ENCODE measurements around the gene SPRYD3.

The SPRYD3 gene

DNA sequence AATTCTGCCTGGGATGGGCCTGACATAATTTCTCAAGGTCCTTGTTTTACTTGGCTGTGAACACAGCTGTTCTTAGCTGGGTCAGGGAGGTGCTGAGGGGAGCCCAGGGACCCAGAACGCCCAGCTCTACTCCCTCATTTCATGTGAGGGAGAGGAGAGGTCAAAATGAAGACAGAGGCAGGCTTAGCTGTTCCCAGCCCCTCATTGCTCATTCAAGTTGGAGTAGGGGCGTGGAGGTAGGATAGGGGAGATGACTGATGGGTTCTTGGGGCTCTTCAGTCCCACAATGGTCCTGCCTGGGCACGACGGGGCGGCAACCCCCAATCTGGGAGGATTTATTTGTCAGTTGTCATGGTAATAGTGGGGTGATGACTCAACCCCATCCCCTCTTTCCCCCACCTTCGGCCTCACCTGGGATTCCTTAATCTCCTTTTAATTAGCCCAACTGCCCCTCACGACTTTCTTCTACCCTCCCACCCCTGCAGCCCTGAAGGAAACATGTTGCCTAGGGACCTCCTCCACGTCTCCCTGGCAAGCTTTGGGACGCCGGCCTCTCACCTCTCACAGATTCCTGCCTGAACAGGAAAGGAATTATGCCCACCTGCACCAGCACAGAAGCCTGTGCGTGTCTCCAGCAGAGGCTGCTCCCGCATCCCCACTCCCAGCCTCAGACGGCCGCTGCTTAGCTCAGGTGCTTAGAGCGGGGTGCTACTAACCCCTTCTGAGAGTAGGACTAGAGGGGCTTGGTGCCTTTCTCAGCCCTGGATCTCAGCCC, 10.2 kb downstream of the SPRYD3 start:
- no peak for TF ChIP-seq CTCF (IDR thresholded peaks at IDR 0.05; ENCODE audit: control insufficient read depth, insufficient read depth, low read depth, low read length, missing control alignments)
- no peak for DNase-seq (ENCODE audit: low read depth)
- H3K4me3 ChIP-seq (ENCODE audit: control insufficient read depth, low read depth, low read length): no peak overlapping the region

GRCh38 chr12:53067993-53068770, 11.0 kb downstream of the SPRYD3 start:
- H3K4me3 ChIP-seq (ENCODE audit: control insufficient read depth, low read depth, low read length): no peak overlapping the region
- TF ChIP-seq CTCF (IDR thresholded peaks at IDR 0.05; ENCODE audit: control insufficient read depth, insufficient read depth, low read depth, low read length, missing control alignments): no peak
- no peak for DNase-seq (ENCODE audit: low read depth)

DNA sequence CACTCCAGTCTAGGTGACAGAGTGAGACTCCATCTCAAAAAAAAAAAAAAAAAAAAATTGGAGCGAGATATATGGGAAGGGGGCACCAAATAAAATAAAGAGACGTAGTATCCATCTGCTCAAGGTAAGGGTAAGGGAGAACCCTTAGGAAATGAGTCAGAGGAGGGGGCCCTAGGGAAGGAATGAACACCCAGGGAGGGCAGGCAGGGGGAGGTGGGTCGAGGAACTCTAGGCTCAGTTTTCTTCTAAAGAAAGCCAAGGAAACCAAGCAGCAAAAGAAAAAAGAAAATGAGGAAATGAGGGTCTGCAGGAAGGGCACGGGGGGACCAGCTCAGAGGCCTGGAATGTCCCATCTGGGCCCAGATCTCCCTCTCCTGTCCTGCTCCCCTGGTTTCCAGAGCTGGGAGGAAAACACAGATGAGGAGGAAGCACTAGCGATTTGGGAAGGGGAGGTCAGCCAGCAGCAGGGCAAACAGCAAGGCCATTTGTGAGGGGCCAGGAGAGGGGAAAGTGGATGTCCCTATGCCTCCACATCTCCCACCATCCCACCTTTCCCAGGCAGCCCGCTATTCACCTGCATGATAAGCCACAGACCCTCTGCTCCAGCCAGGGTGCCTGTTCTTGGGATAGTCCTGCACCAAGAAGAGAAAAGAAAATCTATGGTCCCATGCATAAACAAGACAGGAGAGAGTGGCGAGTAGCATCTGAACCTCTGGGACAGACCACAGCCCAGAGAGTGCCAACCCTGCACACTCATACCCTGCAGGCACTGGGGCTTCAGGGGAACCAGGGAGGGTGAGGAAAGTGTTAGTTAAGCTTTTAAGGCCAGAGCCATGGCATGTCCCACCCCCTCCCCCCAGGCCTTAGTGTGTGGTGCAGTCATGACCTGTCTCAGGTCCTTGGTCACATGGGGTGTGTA, 11.9 kb downstream of the SPRYD3 start:
- H3K4me3 ChIP-seq (ENCODE audit: control insufficient read depth, low read depth, low read length): no peak overlapping the region
- TF ChIP-seq CTCF (IDR thresholded peaks at IDR 0.05; ENCODE audit: control insufficient read depth, insufficient read depth, low read depth, low read length, missing control alignments): no peak
- no peak for DNase-seq (ENCODE audit: low read depth)

GRCh38 chr12:53065975-53066931, 12.9 kb downstream of the SPRYD3 start:
- TF ChIP-seq CTCF (IDR thresholded peaks at IDR 0.05; ENCODE audit: control insufficient read depth, insufficient read depth, low read depth, low read length, missing control alignments): peak; percentile 87
- no peak overlapping the region for H3K4me3 ChIP-seq (ENCODE audit: control insufficient read depth, low read depth, low read length)
- DNase-seq (ENCODE audit: low read depth): no peak

DNA sequence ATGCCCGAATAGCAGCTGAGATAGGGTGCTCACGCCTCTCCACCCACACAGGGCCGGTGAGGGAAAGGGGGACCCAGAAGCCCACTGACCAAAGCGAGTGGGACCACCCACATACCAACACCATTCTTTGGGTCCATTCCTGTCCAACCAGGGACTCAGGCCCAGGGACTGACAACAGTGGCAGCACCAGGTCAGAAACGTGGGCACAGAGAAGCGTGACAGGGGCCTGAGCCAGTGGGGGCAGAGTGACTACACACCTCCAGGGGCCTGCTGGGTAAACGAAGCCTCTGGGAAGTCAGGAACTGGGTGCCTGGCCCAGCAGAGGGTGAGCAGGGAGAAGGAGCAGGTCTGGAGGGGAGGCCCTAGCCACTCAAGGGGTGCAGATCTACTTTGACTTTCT, 13.7 kb downstream of the SPRYD3 start:
- H3K4me3 ChIP-seq (ENCODE audit: control insufficient read depth, low read depth, low read length): no peak overlapping the region
- no peak for DNase-seq (ENCODE audit: low read depth)
- TF ChIP-seq CTCF (IDR thresholded peaks at IDR 0.05; ENCODE audit: control insufficient read depth, insufficient read depth, low read depth, low read length, missing control alignments): no peak

Measured in AG09309 (cell line).